GM21390 (cell line): ENCODE results near the gene AGMO.
"Not testable (repeated sequence)": the region's sequence is repeated elsewhere in the genome, so short reads cannot be mapped to it uniquely, and the experiment has no call there.

ENCODE experiments used
- ATAC-seq: cut with Tn5 transposase; IDR thresholded peaks from one replicate; pipeline ENCODE4 v1.9.1; 2021; ENCODE audit not compliant: unreplicated experiment

Gene AGMO

GRCh38 chr7:15332956-15333355 lies 228.9 kb downstream of the AGMO start:
- ATAC-seq, result no peak

GRCh38 chr7:15330943-15331342 lies 230.9 kb downstream of the AGMO start:
- no peak for ATAC-seq

GRCh38 chr7:15327001-15327400 lies 234.8 kb downstream of the AGMO start:
- no peak for ATAC-seq

GRCh38 chr7:15326044-15326644 lies 235.7 kb downstream of the AGMO start:
- no peak for ATAC-seq

GRCh38 chr7:15323550-15323949 lies 238.3 kb downstream of the AGMO start:
- ATAC-seq, result no peak

- ATAC-seq, result no peak
Measured at GRCh38 chr7:15317215-15317614, 244.6 kb downstream of the AGMO start.

GRCh38 chr7:15315678-15316077 lies 246.1 kb downstream of the AGMO start:
- no peak for ATAC-seq

GRCh38 chr7:15314922-15315321 lies 246.9 kb downstream of the AGMO start:
- ATAC-seq, result no peak

GRCh38 chr7:15313361-15313760 lies 248.5 kb downstream of the AGMO start:
- ATAC-seq, result no peak

- no peak for ATAC-seq
Measured at GRCh38 chr7:15309872-15310271, 251.9 kb downstream of the AGMO start.

GRCh38 chr7:15308821-15309220 lies 253.0 kb downstream of the AGMO start:
- ATAC-seq, result no peak

GRCh38 chr7:15306296-15306695 lies 255.5 kb downstream of the AGMO start:
- ATAC-seq, result no peak

- peak; percentile 70 for ATAC-seq
Measured at GRCh38 chr7:15305002-15305600, 256.7 kb downstream of the AGMO start.

GRCh38 chr7:15303357-15303756 lies 258.5 kb downstream of the AGMO start:
- no peak for ATAC-seq

GRCh38 chr7:15300986-15301385 lies 260.8 kb downstream of the AGMO start:
- ATAC-seq, result not testable (repeated sequence)

- no peak for ATAC-seq
Measured at GRCh38 chr7:15292138-15292537, 269.7 kb downstream of the AGMO start.

GRCh38 chr7:15291699-15292098 lies 270.1 kb downstream of the AGMO start:
- ATAC-seq, result no peak

GRCh38 chr7:15288741-15289140 lies 273.1 kb downstream of the AGMO start:
- no peak for ATAC-seq

GRCh38 chr7:15284396-15284795 lies 277.4 kb downstream of the AGMO start:
- no peak for ATAC-seq

GRCh38 chr7:15280078-15280733 lies 281.6 kb downstream of the AGMO start:
- ATAC-seq, result no peak

- ATAC-seq, result no peak
Measured at GRCh38 chr7:15279640-15280039, 282.2 kb downstream of the AGMO start.

GRCh38 chr7:15257689-15258088 lies 304.1 kb downstream of the AGMO start:
- no peak for ATAC-seq

GRCh38 chr7:15252181-15252580 lies 309.6 kb downstream of the AGMO start:
- no peak for ATAC-seq
